GM12874 (cell line): ENCODE data around the gene ADAMTS4.

Experiments
- TF ChIP-seq, protein P1 (sequence below): IDR thresholded peaks from 2 replicates; pipeline ENCODE4 v1.5.1; 2011; ENCODE audit warnings: low read depth, mild to moderate bottlenecking, control low read depth, low read length, moderate library complexity; ENCODE audit not compliant: insufficient read depth

ADAMTS4 gene, protein sequence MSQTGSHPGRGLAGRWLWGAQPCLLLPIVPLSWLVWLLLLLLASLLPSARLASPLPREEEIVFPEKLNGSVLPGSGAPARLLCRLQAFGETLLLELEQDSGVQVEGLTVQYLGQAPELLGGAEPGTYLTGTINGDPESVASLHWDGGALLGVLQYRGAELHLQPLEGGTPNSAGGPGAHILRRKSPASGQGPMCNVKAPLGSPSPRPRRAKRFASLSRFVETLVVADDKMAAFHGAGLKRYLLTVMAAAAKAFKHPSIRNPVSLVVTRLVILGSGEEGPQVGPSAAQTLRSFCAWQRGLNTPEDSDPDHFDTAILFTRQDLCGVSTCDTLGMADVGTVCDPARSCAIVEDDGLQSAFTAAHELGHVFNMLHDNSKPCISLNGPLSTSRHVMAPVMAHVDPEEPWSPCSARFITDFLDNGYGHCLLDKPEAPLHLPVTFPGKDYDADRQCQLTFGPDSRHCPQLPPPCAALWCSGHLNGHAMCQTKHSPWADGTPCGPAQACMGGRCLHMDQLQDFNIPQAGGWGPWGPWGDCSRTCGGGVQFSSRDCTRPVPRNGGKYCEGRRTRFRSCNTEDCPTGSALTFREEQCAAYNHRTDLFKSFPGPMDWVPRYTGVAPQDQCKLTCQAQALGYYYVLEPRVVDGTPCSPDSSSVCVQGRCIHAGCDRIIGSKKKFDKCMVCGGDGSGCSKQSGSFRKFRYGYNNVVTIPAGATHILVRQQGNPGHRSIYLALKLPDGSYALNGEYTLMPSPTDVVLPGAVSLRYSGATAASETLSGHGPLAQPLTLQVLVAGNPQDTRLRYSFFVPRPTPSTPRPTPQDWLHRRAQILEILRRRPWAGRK

DNA sequence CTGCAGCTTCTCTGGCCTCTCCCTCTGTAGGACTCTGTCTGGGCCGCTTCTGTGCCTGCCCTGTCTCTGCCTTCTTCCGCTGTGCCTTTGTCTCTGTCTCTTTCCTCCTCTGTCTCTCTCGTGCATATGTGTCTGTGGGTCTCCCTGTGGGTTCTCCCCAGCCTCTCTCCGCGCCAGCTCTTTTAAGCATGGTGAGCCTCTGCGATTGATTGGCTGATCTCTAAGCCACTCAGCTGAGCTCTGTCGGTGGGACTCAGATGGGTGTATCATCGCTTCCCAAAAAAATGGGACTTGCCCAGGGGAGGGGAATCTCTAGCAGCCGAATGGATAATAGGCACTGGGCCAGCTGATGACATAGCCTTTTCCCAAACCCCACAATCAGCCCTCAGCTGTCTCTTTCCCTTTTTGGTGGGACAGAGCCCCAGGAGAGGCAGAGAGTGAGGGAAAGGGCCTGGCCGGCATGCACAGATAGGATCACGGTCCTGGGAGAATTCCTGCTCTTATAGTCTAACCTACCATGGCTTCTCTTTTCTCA, at the start of gene ADAMTS4:
Gene ADAMTS4, minus strand, starts transcription at position 158 of the 535 bp plus-strand sequence. CDS start 427 bp downstream, outside the sequence.
- TF ChIP-seq, protein P1, sequence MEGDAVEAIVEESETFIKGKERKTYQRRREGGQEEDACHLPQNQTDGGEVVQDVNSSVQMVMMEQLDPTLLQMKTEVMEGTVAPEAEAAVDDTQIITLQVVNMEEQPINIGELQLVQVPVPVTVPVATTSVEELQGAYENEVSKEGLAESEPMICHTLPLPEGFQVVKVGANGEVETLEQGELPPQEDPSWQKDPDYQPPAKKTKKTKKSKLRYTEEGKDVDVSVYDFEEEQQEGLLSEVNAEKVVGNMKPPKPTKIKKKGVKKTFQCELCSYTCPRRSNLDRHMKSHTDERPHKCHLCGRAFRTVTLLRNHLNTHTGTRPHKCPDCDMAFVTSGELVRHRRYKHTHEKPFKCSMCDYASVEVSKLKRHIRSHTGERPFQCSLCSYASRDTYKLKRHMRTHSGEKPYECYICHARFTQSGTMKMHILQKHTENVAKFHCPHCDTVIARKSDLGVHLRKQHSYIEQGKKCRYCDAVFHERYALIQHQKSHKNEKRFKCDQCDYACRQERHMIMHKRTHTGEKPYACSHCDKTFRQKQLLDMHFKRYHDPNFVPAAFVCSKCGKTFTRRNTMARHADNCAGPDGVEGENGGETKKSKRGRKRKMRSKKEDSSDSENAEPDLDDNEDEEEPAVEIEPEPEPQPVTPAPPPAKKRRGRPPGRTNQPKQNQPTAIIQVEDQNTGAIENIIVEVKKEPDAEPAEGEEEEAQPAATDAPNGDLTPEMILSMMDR = no peak

DNA sequence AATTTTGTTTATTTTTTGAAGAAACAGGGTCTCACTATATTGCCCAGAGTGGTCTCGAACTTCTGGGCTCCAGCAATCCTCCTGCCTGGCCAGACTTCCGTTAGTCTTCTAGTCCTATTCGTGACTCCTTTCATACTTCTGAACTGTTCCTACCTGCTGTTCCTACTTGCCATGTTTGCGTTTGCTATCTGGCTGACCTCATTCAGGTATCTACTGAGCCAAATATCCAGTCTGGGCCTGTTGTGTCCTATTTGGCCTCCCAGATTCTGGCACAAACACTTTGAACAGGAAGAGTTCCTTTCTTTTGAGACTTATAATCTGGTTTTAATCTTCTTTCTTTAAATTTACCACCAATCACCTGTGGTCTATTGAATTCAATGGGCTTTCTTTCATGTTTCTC, 46.0 kb upstream of the ADAMTS4 start:
- TF ChIP-seq, protein P1 = no peak

DNA sequence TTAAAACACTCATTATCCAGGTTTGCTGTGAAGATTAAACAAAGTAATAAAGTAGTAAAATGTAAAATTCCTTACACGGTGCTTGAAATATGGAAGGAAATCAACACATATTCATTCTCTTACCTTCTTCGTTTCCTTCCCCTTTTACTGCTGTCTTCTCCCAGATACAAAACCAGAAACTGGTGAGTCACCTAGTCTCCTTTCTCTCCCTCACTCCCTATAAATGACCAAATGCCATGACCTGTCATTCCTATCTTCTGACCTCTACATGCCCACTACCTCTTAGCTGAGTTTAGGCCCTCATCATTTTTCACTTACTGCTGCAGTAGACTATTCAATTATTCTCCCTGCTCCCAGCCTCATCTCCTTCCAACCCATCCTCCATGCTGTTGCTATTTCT, 43.5 kb upstream of the ADAMTS4 start:
- TF ChIP-seq, protein P1 = no peak

DNA sequence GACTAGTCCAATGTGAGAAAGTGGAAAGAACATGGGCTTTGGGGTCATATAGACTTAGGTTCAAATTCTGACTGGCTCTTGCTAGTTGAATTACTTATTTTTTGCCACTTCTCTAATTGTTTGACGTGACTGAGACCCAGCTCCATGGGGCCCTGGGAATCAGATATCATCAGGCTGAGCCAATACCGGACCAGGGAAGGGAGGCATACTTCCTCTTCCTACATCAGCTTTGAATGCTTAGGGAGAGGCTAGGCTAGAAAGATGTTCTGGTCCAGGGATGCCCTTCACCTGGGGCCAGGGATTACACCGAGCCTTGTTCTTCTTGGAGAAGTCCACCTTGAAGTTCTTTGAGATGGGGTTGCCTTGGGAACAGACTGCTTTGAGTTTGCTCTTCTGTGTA, 42.8 kb upstream of the ADAMTS4 start:
- TF ChIP-seq, protein P1 = no peak

DNA sequence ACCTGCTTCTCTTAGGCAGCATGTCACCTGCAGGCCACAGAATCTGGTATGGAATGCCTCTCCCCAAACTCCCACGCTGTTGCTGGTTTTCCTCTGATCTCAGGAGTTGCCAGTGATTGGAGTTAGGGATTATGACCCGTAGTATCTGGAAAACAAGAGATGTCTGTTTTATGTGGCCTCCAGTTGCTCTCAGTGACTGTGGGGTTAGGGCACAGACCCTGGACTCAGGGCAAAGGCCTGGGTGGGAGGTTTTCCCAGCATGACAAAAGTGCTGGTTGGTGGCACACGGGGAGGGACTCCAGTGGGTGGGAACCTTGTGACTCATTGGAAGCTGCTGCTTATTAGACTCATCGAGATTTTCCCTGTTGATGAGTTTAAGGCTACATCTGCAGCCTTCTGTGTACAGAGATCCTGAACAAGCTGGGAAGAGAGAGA, 39.2 kb upstream of the ADAMTS4 start, which contains the start of gene NR1I3:
Gene NR1I3, minus strand, starts transcription at position 165 of the 435 bp plus-strand sequence. CDS start 1,638 bp downstream, outside the sequence.
- TF ChIP-seq, protein P1 = no peak

DNA sequence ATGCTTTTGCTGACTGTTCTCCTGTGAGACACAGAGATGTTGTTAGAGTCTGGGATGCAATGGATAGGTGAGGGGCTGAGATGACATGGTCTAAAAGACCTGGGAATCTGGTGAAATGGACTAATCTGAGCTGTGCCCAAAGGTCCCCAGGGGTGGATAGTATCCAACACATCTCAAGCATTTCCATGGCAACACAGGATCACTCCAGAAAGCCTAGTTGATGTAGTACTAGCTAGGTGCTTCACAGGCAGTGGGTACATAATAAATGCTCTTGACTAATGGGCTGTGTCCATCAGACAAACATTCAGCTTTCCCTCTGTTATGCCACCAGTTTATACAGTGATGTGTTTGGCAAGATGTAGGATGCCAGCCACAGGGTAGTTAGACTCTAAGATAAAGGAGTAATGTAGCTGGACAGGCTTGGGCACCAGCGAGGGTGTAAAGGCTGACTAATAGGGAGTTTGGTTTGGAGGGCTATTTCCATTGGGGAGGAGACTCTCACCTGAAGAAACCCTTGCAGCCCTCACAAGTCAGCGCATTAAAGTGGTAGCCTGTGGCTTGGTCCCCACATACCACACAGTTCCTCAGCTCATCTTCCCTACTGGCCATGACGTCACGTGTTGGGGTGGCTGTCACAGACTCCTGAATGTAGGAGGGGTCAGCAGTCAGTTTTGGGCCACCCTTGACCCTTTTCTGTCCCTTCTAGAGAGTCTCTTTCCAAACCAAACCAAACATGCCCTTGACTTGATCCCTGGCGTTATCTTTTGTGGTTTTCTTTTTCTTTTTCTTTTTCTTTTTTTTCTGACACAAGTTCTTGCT, 37.3 kb upstream of the ADAMTS4 start:
- TF ChIP-seq, protein P1 = no peak
